ENCODE results near the gene TAS1R3. TPM values are rescaled to one million over a fixed set of nuclear protein-coding genes. Genes with fewer than 3 reads are reported as not detected.

The TAS1R3 gene
- total and polyA plus RNA-seq, 12 donors = 0.16 to 3.1 (median 0.37) TPM

GRCh38 chr1:1307923-1308755 lies 22.9 kb upstream of the TAS1R3 start, which contains the start of the genes ACAP3 and PUSL1:
Gene ACAP3 (minus strand): TSS chr1:1307930. CDS start chr1:1307815, 115 bp downstream.
Gene PUSL1 (plus strand): TSS chr1:1308597. CDS start chr1:1308644, 47 bp downstream.
- H3K4me1 ChIP-seq = peaks cover 27 to 54% (median 50%) of the 10 kb centered on the region in 9 donors

GRCh38 chr1:1308756-1309250 lies 22.3 kb upstream of the TAS1R3 start:
- Histone ChIP-seq H3K27me3 (no peaks in the 10 kb centered on the region), H3K27ac (peak overlapping the region; percentile 93 to 100 (median 98)), H3K4me1 (peaks cover 27 to 52% (median 50%) of the 10 kb centered on the region in 9 donors), H3K9me3 (no peaks in the 10 kb centered on the region), H3K4me3 (peak overlapping the region; percentile 75 to 99 (median 88)), H3K36me3 (peaks cover 0 to 42% (median 25%) of the 10 kb centered on the region in 9 donors)
- TF ChIP-seq, protein P1, sequence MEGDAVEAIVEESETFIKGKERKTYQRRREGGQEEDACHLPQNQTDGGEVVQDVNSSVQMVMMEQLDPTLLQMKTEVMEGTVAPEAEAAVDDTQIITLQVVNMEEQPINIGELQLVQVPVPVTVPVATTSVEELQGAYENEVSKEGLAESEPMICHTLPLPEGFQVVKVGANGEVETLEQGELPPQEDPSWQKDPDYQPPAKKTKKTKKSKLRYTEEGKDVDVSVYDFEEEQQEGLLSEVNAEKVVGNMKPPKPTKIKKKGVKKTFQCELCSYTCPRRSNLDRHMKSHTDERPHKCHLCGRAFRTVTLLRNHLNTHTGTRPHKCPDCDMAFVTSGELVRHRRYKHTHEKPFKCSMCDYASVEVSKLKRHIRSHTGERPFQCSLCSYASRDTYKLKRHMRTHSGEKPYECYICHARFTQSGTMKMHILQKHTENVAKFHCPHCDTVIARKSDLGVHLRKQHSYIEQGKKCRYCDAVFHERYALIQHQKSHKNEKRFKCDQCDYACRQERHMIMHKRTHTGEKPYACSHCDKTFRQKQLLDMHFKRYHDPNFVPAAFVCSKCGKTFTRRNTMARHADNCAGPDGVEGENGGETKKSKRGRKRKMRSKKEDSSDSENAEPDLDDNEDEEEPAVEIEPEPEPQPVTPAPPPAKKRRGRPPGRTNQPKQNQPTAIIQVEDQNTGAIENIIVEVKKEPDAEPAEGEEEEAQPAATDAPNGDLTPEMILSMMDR (IDR thresholded peaks at IDR 0.05) = no peak
- 1% methylated on average over 55 to 66 of the region's 66 CpGs for WGBS, 2 donors
- DNase-seq = peak in 1 of 2 donors; percentile 42
- ATAC-seq = peak in 2 of 8 donors; percentile 1 to 9
- intact Hi-C loops (cut with DNase I) = loop anchor here in 2 of 10 donors (5.0 kb wide), 1 partner anchor 38 kb away; the partner anchor contains the start of gene DVL1 (in 2 of the 2)

More at GRCh38 chr1:1307923-1308755, 22.9 kb upstream of the TAS1R3 start, which contains the start of the genes ACAP3 and PUSL1:
- Histone ChIP-seq H3K27ac (peak within 1 kb of the TSS; percentile 93 to 100 (median 98)), H3K9me3 (no peaks in the 10 kb centered on the region), H3K36me3 (peaks cover 0 to 36% (median 18%) of the 10 kb centered on the region in 9 donors), H3K27me3 (no peaks in the 10 kb centered on the region), H3K4me3 (peak within 1 kb of the TSS; percentile 75 to 99 (median 88))
- intact Hi-C loops (cut with DNase I) = loop anchor here in 2 of 10 donors (5.0 kb wide), 1 partner anchor 39 kb away; the partner anchor contains the start of gene DVL1 (in 2 of the 2)
- 0% methylated on average over 105 to 121 of the region's 131 CpGs for WGBS, 2 donors
- DNase-seq (peak; percentile 86 to 89), ATAC-seq (peak; percentile 65 to 83 (median 76))
- TF ChIP-seq, protein P1 (IDR thresholded peaks at IDR 0.05) = peak in 5 of 9 donors; percentile 4 to 31 (median 18)

- peaks cover 24 to 45% (median 43%) of the 10 kb centered on the region in 9 donors for H3K4me1 ChIP-seq
- DNase-seq (peak in 1 of 2 donors; percentile 42), ATAC-seq (peak in 2 of 8 donors; percentile 0)
- peaks cover 4 to 49% (median 32%) of the 10 kb centered on the region in 9 donors for H3K36me3 ChIP-seq
- H3K9me3 ChIP-seq = no peaks in the 10 kb centered on the region
- H3K4me3 ChIP-seq = peak overlapping the region; percentile 75 to 99 (median 88)
- WGBS, 2 donors = 41% methylated on average over 56 to 57 of the region's 57 CpGs
- no peaks in the 10 kb centered on the region for H3K27me3 ChIP-seq
- intact Hi-C loops (cut with DNase I) = loop anchor here in 2 of 10 donors (5.0 kb wide), 1 partner anchor 38 kb away; the partner anchor contains the start of gene DVL1 (in 2 of the 2)
- H3K27ac ChIP-seq = peak overlapping the region in 9 of 10 donors; percentile 93 to 100 (median 98)
- TF ChIP-seq, protein P1 (IDR thresholded peaks at IDR 0.05) = no peak
Observed at GRCh38 chr1:1309251-1310108, 21.6 kb upstream of the TAS1R3 start.
